GM12891 (cell line): ENCODE measurements around the gene WNT7B.

Source experiments
- PAX5 ChIP-seq: IDR thresholded peaks from 2 replicates; pipeline ENCODE4 v1.6.1; 2011; ENCODE audit warnings: low read length, moderate library complexity, mild to moderate bottlenecking; ENCODE audit not compliant: insufficient read depth, severe bottlenecking
- POLR2A ChIP-seq: IDR thresholded peaks from 2 replicates; pipeline ENCODE4 v1.6.1; 2011; ENCODE audit warnings: low read depth, low read length, control low read depth
- POLR2AphosphoS5 ChIP-seq: IDR thresholded peaks from 2 replicates; pipeline ENCODE4 v1.6.1; 2011; ENCODE audit warnings: low read depth, low read length, control low read depth
- POU2F2 ChIP-seq: IDR thresholded peaks from 2 replicates; pipeline ENCODE4 v1.6.1; 2011; ENCODE audit warnings: low read depth, mild to moderate bottlenecking, control low read depth, low read length, moderate library complexity
- SPI1 ChIP-seq: IDR thresholded peaks from 2 replicates; pipeline ENCODE4 v1.6.1; 2011; ENCODE audit warnings: low read depth, low read length, control low read depth
- TAF1 ChIP-seq: IDR thresholded peaks from 2 replicates; pipeline ENCODE4 v1.6.1; 2011; ENCODE audit warnings: low read depth, low read length, control low read depth

GRCh38 chr22:45964926-45965527 lies 11.9 kb downstream of the WNT7B start:
- no peak for TF ChIP-seq TAF1
- TF ChIP-seq POLR2A, result no peak
- no peak for TF ChIP-seq SPI1
- no peak for TF ChIP-seq POLR2AphosphoS5
- TF ChIP-seq POU2F2, result no peak
- no peak for TF ChIP-seq PAX5
